Smooth muscle cell (in vitro differentiated cells): ENCODE data around the gene COTL1. TPM values are rescaled to one million over a fixed set of nuclear protein-coding genes. Genes with fewer than 3 reads are reported as not detected.
"Not testable (repeated sequence)": the region's sequence is repeated elsewhere in the genome, so short reads cannot be mapped to it uniquely, and the experiment has no call there.

ENCODE experiments used
- DNase-seq: peaks from one replicate; lab custom pipeline; 2025; ENCODE audit not compliant: unreplicated experiment; lab: John Stamatoyannopoulos, UW
- H2AFZ ChIP-seq: fragments of 200-600 bp; sonication (generic); 2 replicates; pipeline ENCODE4 v1.6.0; 2016; ENCODE audit warnings: antibody characterized with exemption, low read depth, mild to moderate bottlenecking
- H3F3A ChIP-seq: fragments of 200-600 bp; sonication (generic); 2 replicates; pipeline ENCODE4 v1.6.0; 2017; ENCODE audit warnings: antibody characterized with exemption, low read depth
- H3K27ac ChIP-seq: fragments of 200-600 bp; sonication (generic); 2 replicates; pipeline ENCODE4 v1.5.1; 2016; ENCODE audit warnings: low read depth, mild to moderate bottlenecking
- H3K27me3 ChIP-seq: fragments of 200-600 bp; sonication (generic); 2 replicates; pipeline ENCODE4 v1.6.1; 2016; ENCODE audit warnings: low read depth, mild to moderate bottlenecking
- H3K36me3 ChIP-seq: fragments of 200-600 bp; sonication (generic); 2 replicates; pipeline ENCODE4 v1.5.1; 2016; ENCODE audit warnings: low read depth
- H3K4me1 ChIP-seq: fragments of 200-600 bp; sonication (generic); 2 replicates; pipeline ENCODE4 v1.5.1; 2016; ENCODE audit warnings: low read depth
- H3K4me2 ChIP-seq: fragments of 200-600 bp; sonication (generic); 2 replicates; pipeline ENCODE4 v1.6.0; 2016; ENCODE audit warnings: mild to moderate bottlenecking
- H3K4me3 ChIP-seq: fragments of 200-600 bp; sonication (generic); 2 replicates; pipeline ENCODE4 v1.5.1; 2016; ENCODE audit warnings: mild to moderate bottlenecking
- H3K79me2 ChIP-seq: fragments of 200-600 bp; sonication (generic); 2 replicates; pipeline ENCODE4 v1.6.0; 2016; ENCODE audit warnings: low read depth, mild to moderate bottlenecking
- H3K9ac ChIP-seq: fragments of 200-600 bp; sonication (generic); 2 replicates; pipeline ENCODE4 v1.6.0; 2016; ENCODE audit warnings: low read depth
- H3K9me3 ChIP-seq: fragments of 200-600 bp; sonication (generic); replicated peaks from 2 replicates; pipeline ENCODE4 v1.5.1; 2016; ENCODE audit warnings: low read depth
- H4K20me1 ChIP-seq: fragments of 200-600 bp; sonication (generic); 2 replicates; pipeline ENCODE4 v1.6.0; 2016; ENCODE audit warnings: low read depth
- WGBS: methylation state at CpG from one replicate; pipeline ENCODE4 v1.1.7; 2016; ENCODE audit warnings: low lambda C conversion rate; 5-methylcytosine and 5-hydroxymethylcytosine counted together
- polyA plus RNA-seq: library from polyadenylated mRNA; unstranded; fragments of >200 nt; fragmentation: Nextera tagmentation; extraction: Ambion mirVana; gene quantifications from 2 replicates; pipeline ENCODE4 v1.2.1, GENCODE V29; 2016
- total RNA-seq: library from RNA; depleted of rRNA; stranded (reverse); fragments of >200 nt; gene quantifications from 2 replicates; pipeline ENCODE4 v1.2.3, GENCODE V29; 2014
- TF ChIP-seq, protein P1 (sequence below): fragments of 200-600 bp; sonication (generic); IDR thresholded peaks from 2 replicates; pipeline ENCODE4 v1.5.1; 2017; ENCODE audit warnings: borderline replicate concordance, mild to moderate bottlenecking, antibody characterized with exemption; ENCODE audit not compliant: insufficient read depth, poor library complexity, severe bottlenecking

COTL1 gene
- total and polyA plus RNA-seq, 2 experiments from 2014 or later: 81.2 to 233 TPM

DNA sequence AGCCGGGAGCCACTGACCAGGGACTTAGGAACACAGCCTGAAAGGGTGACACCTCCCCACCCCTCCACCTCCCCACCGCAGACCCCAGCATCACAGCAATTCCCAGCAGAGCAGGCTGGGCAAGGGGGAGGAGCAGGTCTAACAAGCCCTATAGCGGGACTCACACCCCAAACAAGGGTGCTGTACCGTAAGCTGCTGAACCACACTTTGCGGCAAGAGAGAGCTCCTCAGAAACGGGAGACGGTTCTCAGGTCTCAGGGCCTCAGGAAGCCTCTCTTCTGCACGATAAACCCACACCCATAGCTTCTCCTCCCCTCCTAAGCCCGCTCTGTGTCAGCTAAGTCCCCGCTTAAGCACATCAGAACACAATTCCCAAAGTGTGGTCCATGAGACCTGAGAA is 11.7 kb upstream of the COTL1 start:
- H3F3A ChIP-seq: no peaks in the 10 kb centered on the region
- H3K4me2 ChIP-seq: no peak overlapping the region
- WGBS: 87% methylated on average over 9 of the region's 10 CpGs
- no peaks in the 10 kb centered on the region for H3K9me3 ChIP-seq
- H3K4me3 ChIP-seq: no peak overlapping the region
- H2AFZ ChIP-seq: no peak overlapping the region
- no peak for DNase-seq
- no peaks in the 10 kb centered on the region for H4K20me1 ChIP-seq
- TF ChIP-seq, protein P1, sequence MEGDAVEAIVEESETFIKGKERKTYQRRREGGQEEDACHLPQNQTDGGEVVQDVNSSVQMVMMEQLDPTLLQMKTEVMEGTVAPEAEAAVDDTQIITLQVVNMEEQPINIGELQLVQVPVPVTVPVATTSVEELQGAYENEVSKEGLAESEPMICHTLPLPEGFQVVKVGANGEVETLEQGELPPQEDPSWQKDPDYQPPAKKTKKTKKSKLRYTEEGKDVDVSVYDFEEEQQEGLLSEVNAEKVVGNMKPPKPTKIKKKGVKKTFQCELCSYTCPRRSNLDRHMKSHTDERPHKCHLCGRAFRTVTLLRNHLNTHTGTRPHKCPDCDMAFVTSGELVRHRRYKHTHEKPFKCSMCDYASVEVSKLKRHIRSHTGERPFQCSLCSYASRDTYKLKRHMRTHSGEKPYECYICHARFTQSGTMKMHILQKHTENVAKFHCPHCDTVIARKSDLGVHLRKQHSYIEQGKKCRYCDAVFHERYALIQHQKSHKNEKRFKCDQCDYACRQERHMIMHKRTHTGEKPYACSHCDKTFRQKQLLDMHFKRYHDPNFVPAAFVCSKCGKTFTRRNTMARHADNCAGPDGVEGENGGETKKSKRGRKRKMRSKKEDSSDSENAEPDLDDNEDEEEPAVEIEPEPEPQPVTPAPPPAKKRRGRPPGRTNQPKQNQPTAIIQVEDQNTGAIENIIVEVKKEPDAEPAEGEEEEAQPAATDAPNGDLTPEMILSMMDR: no peak
- H3K27me3 ChIP-seq: no peaks in the 10 kb centered on the region
- H3K36me3 ChIP-seq: no peaks in the 10 kb centered on the region
- H3K79me2 ChIP-seq: no peaks in the 10 kb centered on the region
- no peaks in the 10 kb centered on the region for H3K4me1 ChIP-seq
- no peak overlapping the region for H3K9ac ChIP-seq
- no peak overlapping the region for H3K27ac ChIP-seq

DNA sequence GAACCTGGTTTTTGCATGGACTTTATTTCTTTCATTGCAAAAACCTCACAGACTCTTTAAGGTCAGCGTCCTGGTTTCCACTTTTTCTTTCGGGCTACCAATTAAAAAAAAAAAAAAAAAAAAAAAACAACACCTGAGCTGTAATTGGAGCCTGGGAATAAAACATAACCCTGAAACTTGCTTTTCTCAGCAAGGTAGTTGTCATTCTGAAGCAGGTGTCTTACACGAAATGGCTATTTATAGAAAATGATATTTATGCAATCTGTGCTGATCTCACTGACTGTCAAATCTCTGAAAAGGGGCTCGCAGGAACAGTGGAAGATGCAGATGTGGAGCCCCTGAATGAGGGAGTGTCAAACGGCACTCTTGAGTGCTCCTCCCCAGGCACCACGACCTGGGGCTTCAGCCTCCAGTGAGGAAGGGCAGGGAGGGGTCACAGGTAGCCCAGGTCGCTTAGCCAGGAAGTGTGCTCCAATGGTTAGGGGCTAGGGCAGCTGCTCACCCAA is 10.4 kb upstream of the COTL1 start:
- no peak overlapping the region for H3K9ac ChIP-seq
- H3K9me3 ChIP-seq: no peaks in the 10 kb centered on the region
- H2AFZ ChIP-seq: no peak overlapping the region
- DNase-seq: no peak
- no peaks in the 10 kb centered on the region for H3F3A ChIP-seq
- WGBS: 69% methylated on average over 7 of the region's 7 CpGs
- H3K4me2 ChIP-seq: no peak overlapping the region
- no peaks in the 10 kb centered on the region for H4K20me1 ChIP-seq
- no peaks in the 10 kb centered on the region for H3K36me3 ChIP-seq
- H3K27ac ChIP-seq: no peak overlapping the region
- H3K4me1 ChIP-seq: no peaks in the 10 kb centered on the region
- TF ChIP-seq, protein P1: no peak
- H3K27me3 ChIP-seq: no peaks in the 10 kb centered on the region
- no peaks in the 10 kb centered on the region for H3K79me2 ChIP-seq
- H3K4me3 ChIP-seq: no peak overlapping the region

DNA sequence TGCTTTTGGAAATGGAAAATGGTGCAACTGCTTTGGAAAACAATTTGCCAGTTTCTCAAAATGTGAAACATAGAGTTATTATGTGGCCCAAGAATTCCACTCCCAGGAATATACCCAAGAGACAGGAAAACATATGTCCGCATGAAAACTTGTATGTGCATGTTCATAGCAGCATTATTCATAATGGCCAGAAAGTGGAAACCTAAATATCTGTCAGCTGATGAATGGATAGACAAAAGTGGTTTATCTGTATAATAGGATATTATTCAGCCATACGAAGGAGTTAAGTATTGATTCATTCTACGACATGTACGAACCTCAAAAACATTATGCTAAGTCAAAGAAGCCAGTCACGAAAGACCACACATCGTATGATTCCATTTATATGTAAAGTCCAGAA is 7.7 kb upstream of the COTL1 start:
- Histone ChIP-seq H3K27me3 (no peaks in the 10 kb centered on the region), H3K4me3 (no peak overlapping the region), H3K36me3 (no peaks in the 10 kb centered on the region), H3K4me1 (no peaks in the 10 kb centered on the region), H3K79me2 (no peaks in the 10 kb centered on the region), H3F3A (no peaks in the 10 kb centered on the region), H3K9ac (no peak overlapping the region), H3K9me3 (no peaks in the 10 kb centered on the region), H3K27ac (no peak overlapping the region), H2AFZ (no peak overlapping the region), H3K4me2 (no peak overlapping the region), H4K20me1 (no peaks in the 10 kb centered on the region)
- DNase-seq: no peak
- TF ChIP-seq, protein P1: no peak
- WGBS: 92% methylated on average over 6 of the region's 6 CpGs

DNA sequence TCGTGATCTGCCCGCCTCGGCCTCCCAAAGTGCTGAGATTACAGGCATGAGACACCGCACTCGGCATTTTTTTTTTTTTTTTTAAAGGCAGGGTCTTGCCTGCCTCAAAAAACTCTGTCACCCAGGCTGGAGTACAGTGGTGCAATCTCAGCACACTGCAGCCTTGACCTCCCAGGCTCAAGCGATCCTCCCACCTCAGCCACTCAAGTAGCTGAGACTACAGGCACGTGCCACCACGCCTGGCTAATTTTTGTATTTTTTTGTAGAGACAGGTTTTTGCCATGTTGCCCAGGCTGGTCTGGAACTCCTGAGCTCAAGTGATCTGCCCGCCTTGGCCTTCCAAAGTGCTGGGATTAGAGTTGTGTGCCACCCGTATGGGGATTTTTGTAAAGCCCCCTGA is 3.0 kb upstream of the COTL1 start:
- H2AFZ ChIP-seq, H3K27me3 ChIP-seq, H3K9ac ChIP-seq, H3K4me2 ChIP-seq, H3K9me3 ChIP-seq, DNase-seq, H3K4me3 ChIP-seq, H3F3A ChIP-seq, H3K27ac ChIP-seq, H3K36me3 ChIP-seq: not testable (repeated sequence)
- peaks cover 20% of the 10 kb centered on the region for H3K4me1 ChIP-seq
- H4K20me1 ChIP-seq: peaks cover 18% of the 10 kb centered on the region
- H3K79me2 ChIP-seq: peaks cover 18% of the 10 kb centered on the region
- 92% methylated on average over 10 of the region's 10 CpGs for WGBS
